NT2/D1 (cell line): ENCODE data around the gene GLDN.

ENCODE experiments used
- DNase-seq: peaks from one replicate; pipeline ENCODE4 v3.0.0-alpha.2; 2011; ENCODE audit warnings: low read depth, low spot score
- H3K27me3 ChIP-seq: 2 replicates; pipeline ENCODE4 v1.6.0; 2011; ENCODE audit warnings: mild to moderate bottlenecking; ENCODE audit not compliant: insufficient read length, insufficient read depth
- H3K36me3 ChIP-seq: 2 replicates; pipeline ENCODE4 v1.6.1; 2011; ENCODE audit warnings: mild to moderate bottlenecking, low read length, mixed read lengths; ENCODE audit not compliant: insufficient read depth, insufficient read length
- H3K4me1 ChIP-seq: 2 replicates; pipeline ENCODE4 v1.5.1; 2011; ENCODE audit not compliant: insufficient read depth, insufficient read length
- H3K4me3 ChIP-seq: 2 replicates; pipeline ENCODE4 v1.5.1; 2011; ENCODE audit warnings: low read depth; ENCODE audit not compliant: insufficient read length
- H3K9ac ChIP-seq: 2 replicates; pipeline ENCODE4 v1.6.0; 2011; ENCODE audit warnings: low read depth; ENCODE audit not compliant: insufficient read length
- H3K9me3 ChIP-seq: 2 replicates; pipeline ENCODE4 v1.5.1; 2011; ENCODE audit warnings: mild to moderate bottlenecking, low read length; ENCODE audit not compliant: insufficient read depth
- SUZ12 ChIP-seq: IDR thresholded peaks from 2 replicates; pipeline ENCODE4 v1.6.1; 2011; ENCODE audit not compliant: insufficient read length, insufficient read depth; ENCODE audit errors: extremely low read depth
- YY1 ChIP-seq: IDR thresholded peaks from 2 replicates; pipeline ENCODE4 v1.6.1; 2011; ENCODE audit not compliant: insufficient read length, insufficient read depth
- ZNF274 ChIP-seq: IDR thresholded peaks from 2 replicates; pipeline ENCODE4 v1.6.1; 2011; ENCODE audit warnings: mild to moderate bottlenecking, low read depth, low read length

Gene GLDN

DNA sequence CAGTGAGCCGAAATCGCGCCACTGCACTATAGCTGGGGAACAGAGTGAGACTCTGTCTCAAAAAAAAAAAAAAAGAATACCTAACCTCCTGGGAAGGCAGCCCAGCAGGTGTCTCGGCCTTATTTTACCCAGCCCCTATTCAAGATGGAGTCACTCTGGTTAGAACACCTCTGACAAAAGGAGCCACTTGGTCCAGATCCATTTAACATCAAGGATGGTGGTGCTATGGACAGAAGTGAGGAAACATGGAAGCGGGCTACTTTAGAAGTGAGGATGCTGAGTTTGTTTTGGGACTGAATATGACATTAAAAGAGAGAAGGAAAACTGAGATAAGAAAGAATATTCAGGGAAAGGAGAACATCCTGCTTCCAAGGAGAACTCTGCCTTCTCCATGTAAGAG is 14.7 kb downstream of the GLDN start:
- DNase-seq: no peak
- H3K36me3 ChIP-seq: no peaks in the 10 kb centered on the region
- no peak overlapping the region for H3K4me3 ChIP-seq
- TF ChIP-seq SUZ12 (no peak), YY1 (no peak), ZNF274 (no peak)
- no peaks in the 10 kb centered on the region for H3K9me3 ChIP-seq
- H3K27me3 ChIP-seq: no peaks in the 10 kb centered on the region
- no peaks in the 10 kb centered on the region for H3K4me1 ChIP-seq
- H3K9ac ChIP-seq: no peak overlapping the region

DNA sequence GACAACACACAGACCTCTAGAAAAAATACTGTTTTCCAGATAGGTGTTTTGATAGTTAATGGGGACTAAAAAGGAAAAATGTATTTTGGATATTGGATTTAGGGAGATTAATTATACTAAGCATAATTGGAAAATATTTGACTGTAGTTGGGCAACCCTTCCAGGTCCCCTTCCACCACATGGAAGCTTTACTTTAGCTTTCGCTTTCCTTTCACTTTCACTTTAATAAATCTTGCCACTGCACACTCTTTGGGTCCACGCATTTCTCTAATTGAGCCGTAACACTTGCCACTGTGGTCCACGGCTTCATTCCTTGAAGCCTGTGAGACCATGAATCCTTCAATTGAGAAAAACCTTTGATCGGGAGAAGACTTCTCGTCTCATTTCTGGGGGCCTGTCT is 15.5 kb downstream of the GLDN start:
- H3K27me3 ChIP-seq: no peaks in the 10 kb centered on the region
- TF ChIP-seq SUZ12 (no peak), ZNF274 (no peak), YY1 (no peak)
- H3K9me3 ChIP-seq: no peaks in the 10 kb centered on the region
- H3K9ac ChIP-seq: no peak overlapping the region
- no peaks in the 10 kb centered on the region for H3K36me3 ChIP-seq
- no peak for DNase-seq
- no peaks in the 10 kb centered on the region for H3K4me1 ChIP-seq
- H3K4me3 ChIP-seq: no peak overlapping the region

DNA sequence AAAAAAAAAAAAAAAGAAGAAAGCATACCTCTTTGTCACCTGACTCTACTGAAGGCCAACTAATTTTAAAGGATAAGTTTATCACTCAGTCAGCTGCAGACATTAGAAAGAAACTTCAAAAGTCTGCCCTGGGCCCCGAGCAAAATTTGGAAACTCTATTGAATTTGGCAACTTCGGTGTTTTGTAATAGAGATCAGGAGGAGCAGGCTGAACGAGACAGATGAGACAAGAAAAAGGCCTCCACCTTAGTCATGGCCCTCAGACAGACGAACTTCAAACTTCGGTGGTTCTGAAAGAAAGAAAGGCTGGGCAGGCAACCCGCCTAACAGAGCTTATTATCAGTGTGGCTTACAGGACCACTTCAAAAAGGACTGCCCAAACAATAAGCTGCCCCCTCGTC is 18.5 kb downstream of the GLDN start:
- Histone ChIP-seq H3K9ac (no peak overlapping the region), H3K4me3 (no peak overlapping the region), H3K9me3 (no peaks in the 10 kb centered on the region), H3K4me1 (no peaks in the 10 kb centered on the region), H3K36me3 (no peaks in the 10 kb centered on the region), H3K27me3 (no peaks in the 10 kb centered on the region)
- TF ChIP-seq ZNF274 (no peak), YY1 (no peak), SUZ12 (no peak)
- DNase-seq: no peak

DNA sequence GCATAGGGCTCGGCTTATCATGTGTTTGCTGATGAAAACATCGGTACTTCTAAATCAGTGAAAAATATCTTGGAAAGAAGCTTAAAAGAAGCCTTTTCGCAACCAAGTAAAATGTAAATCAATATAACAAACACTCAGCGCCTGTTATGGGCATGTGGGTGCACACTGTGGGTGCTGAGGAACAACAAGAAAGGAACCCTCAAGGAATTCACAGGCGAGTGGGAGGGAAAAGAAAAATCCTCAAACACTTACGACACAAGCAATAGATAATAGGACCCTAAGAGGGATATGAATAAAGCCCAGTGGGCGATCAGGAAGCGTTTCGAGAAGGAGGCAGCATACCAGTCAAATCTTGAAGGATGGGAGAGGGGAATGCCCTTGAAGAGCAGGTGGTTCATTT is 21.9 kb downstream of the GLDN start:
- TF ChIP-seq YY1 (no peak), SUZ12 (no peak), ZNF274 (no peak)
- Histone ChIP-seq H3K36me3 (no peaks in the 10 kb centered on the region), H3K4me1 (no peaks in the 10 kb centered on the region), H3K4me3 (no peak overlapping the region), H3K9ac (no peak overlapping the region), H3K9me3 (no peaks in the 10 kb centered on the region), H3K27me3 (no peaks in the 10 kb centered on the region)
- no peak for DNase-seq

DNA sequence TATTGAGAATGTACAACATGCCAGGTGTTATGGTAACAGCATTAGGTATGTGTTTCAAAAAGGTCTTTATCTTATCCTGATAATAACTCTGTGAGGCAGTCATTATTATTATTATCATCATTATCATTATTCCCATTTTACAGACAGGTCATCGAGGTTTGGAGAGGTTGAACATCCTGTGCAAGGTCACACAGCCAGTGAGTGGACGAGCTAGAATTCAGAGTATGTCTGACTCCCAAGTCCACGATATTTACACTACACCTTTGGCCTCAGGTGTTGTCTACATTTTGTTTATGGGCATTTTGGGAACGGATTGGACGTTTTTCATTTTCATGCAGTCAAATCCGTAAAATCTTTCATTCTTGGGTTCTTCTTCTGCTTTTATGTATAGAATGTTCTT is 24.0 kb downstream of the GLDN start:
- no peak overlapping the region for H3K4me3 ChIP-seq
- no peak overlapping the region for H3K9ac ChIP-seq
- no peak for DNase-seq
- H3K36me3 ChIP-seq: no peaks in the 10 kb centered on the region
- no peaks in the 10 kb centered on the region for H3K27me3 ChIP-seq
- H3K4me1 ChIP-seq: no peaks in the 10 kb centered on the region
- no peaks in the 10 kb centered on the region for H3K9me3 ChIP-seq
- no peak for TF ChIP-seq ZNF274
- no peak for TF ChIP-seq SUZ12
- no peak for TF ChIP-seq YY1

DNA sequence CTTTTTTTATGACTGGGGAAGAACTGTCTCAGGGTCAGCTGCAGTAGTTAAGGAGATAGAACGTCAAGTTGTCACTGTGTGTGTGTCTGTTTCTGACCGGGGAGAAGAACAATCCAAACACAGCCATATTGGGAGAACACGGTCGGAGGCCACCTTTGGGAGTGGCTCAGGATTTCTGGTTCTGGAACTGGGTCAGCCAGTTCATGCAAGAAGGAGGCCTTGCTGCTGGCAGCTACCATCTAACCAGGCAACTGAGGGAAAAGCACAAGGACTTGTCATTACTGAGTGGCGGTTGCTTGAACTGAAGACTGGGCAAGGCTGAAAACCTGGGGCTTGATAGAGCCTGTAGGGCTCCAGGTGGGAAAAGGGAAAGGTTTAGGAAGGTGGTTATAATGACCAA is 24.6 kb downstream of the GLDN start:
- H3K9me3 ChIP-seq: no peaks in the 10 kb centered on the region
- TF ChIP-seq SUZ12 (no peak), ZNF274 (no peak), YY1 (no peak)

DNA sequence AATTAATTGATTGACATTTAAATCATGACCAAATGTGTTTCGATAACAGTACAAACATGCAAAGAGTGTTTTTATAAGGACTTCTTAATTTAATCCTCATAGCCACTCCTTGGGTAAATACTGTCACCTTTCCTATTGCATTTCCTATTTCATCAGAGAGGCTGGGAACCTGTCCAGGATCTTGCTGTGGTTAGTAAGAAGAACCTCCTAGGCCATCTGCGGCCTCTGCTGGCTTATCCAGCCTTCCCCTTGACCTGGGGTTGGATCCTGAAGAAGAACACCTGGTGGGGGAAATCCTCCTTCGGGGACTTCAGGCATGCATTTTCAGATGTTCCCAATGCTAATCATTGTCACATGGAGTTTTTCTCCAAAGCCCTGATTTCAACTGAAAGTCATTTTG is 25.5 kb downstream of the GLDN start:
- H3K4me1 ChIP-seq: no peaks in the 10 kb centered on the region
- H3K4me3 ChIP-seq: no peak overlapping the region
- H3K27me3 ChIP-seq: no peaks in the 10 kb centered on the region
- no peak for DNase-seq
- H3K9me3 ChIP-seq: no peaks in the 10 kb centered on the region
- no peak for TF ChIP-seq ZNF274
- TF ChIP-seq SUZ12: no peak
- no peaks in the 10 kb centered on the region for H3K36me3 ChIP-seq
- H3K9ac ChIP-seq: no peak overlapping the region

More for the DNA sequence above, 24.6 kb downstream of the GLDN start:
- no peak for DNase-seq
- Histone ChIP-seq H3K4me1 (no peaks in the 10 kb centered on the region), H3K9ac (no peak overlapping the region), H3K36me3 (no peaks in the 10 kb centered on the region), H3K4me3 (no peak overlapping the region), H3K27me3 (no peaks in the 10 kb centered on the region)
